Upper lobe of right lung (tissue), 1 donor: ENCODE measurements around the gene IL21R. TPM values are rescaled to one million over a fixed set of nuclear protein-coding genes. Genes with fewer than 3 reads are reported as not detected.

Experiments
- ATAC-seq: fragments of 200-7000 bp; cut with Tn5 transposase; one replicate; pipeline ENCODE4 v1.9.1; 2020; ENCODE audit warnings: mild to moderate bottlenecking, moderate library complexity
- DNase-seq: peaks from one replicate; pipeline ENCODE4 v3.0.0-alpha.2; 2020
- H3K27ac ChIP-seq: fragments of 200-600 bp; one replicate; pipeline ENCODE4 v1.8.0; 2022
- H3K27me3 ChIP-seq: fragments of 200-600 bp; one replicate; pipeline ENCODE4 v1.8.0; 2022; ENCODE audit warnings: mild to moderate bottlenecking
- H3K36me3 ChIP-seq: fragments of 200-600 bp; one replicate; pipeline ENCODE4 v1.8.0; 2022
- H3K4me1 ChIP-seq: fragments of 200-600 bp; one replicate; pipeline ENCODE4 v1.8.0; 2022
- H3K4me3 ChIP-seq: fragments of 200-600 bp; one replicate; pipeline ENCODE4 v1.8.0; 2022; ENCODE audit warnings: mild to moderate bottlenecking
- H3K9me3 ChIP-seq: fragments of 200-600 bp; one replicate; pipeline ENCODE4 v1.8.0; 2022
- intact Hi-C: fragments of 100-400 bp; cut with DNase I; formaldehyde crosslinking; loops from one replicate; pipeline ENCODE4 v1.11.0; 2022
- long read RNA-seq: library from polyadenylated mRNA; unstranded; transcript quantifications from one replicate; pipeline ENCODE4 v2.0.0, GENCODE V29; 2021
- total RNA-seq: library from RNA; stranded (reverse); fragmentation: NEBNext Ultra II Directional; extraction: Animal tissue kit (Norgen Biotek cat#: 25700); gene quantifications from one replicate; pipeline ENCODE4 v1.2.1, GENCODE V29; 2021
- TF ChIP-seq, protein P1 (sequence below): fragments of 200-600 bp; IDR thresholded peaks from one replicate; pipeline ENCODE4 v1.8.0; 2022; ENCODE audit warnings: antibody characterized with exemption
- donor health status: DM: no; HTN: yes; CAD: no; lungs with severe emphysema.

Gene IL21R
- total RNA-seq, result 3.9 TPM
- long read RNA-seq, full-length matches to known transcripts, result 7 of 14 reads
- long read RNA-seq, partial matches to known transcripts, result 3 of 14 reads
- long read RNA-seq, other reads (novel, unspliced or antisense), result 4 of 14 reads

DNA sequence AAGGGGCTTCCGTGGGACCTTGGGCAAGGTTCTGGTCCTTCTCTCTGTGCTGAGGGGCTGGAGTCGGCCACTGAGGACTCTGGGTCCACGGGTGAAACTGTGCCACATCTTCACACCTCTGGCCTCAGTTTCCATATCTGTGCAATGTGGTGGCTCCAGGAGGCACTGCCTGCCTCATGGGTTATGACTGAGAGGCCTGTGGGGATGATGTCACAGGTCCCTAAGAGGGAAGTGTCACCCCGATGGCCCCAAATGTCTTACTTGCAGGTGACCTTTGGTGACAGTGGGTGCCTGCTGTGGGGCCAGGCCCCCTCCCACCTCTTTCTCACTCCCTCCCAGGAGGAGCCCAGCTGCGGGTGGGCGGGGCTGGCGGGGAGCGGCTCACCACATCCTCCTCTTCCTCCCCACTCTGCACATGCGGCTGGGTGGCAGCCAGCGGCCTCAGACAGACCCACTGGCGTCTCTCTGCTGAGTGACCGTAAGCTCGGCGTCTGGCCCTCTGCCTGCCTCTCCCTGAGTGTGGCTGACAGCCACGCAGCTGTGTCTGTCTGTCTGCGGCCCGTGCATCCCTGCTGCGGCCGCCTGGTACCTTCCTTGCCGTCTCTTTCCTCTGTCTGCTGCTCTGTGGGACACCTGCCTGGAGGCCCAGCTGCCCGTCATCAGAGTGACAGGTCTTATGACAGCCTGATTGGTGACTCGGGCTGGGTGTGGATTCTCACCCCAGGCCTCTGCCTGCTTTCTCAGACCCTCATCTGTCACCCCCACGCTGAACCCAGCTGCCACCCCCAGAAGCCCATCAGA lies at the start of gene IL21R:
Gene IL21R, plus strand, starts transcription at position 407 of the 801 bp plus-strand sequence. CDS start 27,898 bp downstream, outside the sequence.
- Histone ChIP-seq H3K27ac (peak within 1 kb of the TSS; percentile 11), H3K4me1 (peaks cover 17% of the 10 kb centered on the region), H3K36me3 (no peaks in the 10 kb centered on the region), H3K9me3 (no peaks in the 10 kb centered on the region), H3K27me3 (no peaks in the 10 kb centered on the region), H3K4me3 (peak within 1 kb of the TSS; percentile 31)
- DNase-seq (peak; percentile 88), ATAC-seq (peak; percentile 89)
- intact Hi-C loops, result no loop called here
- TF ChIP-seq, protein P1, sequence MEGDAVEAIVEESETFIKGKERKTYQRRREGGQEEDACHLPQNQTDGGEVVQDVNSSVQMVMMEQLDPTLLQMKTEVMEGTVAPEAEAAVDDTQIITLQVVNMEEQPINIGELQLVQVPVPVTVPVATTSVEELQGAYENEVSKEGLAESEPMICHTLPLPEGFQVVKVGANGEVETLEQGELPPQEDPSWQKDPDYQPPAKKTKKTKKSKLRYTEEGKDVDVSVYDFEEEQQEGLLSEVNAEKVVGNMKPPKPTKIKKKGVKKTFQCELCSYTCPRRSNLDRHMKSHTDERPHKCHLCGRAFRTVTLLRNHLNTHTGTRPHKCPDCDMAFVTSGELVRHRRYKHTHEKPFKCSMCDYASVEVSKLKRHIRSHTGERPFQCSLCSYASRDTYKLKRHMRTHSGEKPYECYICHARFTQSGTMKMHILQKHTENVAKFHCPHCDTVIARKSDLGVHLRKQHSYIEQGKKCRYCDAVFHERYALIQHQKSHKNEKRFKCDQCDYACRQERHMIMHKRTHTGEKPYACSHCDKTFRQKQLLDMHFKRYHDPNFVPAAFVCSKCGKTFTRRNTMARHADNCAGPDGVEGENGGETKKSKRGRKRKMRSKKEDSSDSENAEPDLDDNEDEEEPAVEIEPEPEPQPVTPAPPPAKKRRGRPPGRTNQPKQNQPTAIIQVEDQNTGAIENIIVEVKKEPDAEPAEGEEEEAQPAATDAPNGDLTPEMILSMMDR, result no peak

DNA sequence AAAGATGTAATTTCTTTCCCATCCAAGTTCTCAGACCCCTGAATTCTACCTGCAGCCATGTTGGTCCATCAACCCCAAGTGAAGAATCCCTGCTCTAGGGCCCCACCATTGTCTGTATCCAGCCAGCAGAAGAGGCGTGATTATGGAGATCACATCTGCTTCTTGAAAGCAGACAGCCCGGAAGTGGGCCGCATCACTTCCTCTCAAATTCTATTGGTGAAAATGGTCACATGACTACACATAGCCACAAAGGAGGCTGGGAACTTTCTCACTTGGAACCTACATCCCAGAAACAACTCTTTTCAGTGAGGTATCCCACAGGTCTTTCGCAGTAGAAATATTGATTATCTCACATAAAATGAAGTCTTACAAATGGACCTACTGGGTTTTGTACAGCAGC lies 48.1 kb upstream of the IL21R start:
- TF ChIP-seq, protein P1, result no peak
- no peak for DNase-seq
- Histone ChIP-seq H3K4me1 (peaks cover 1% of the 10 kb centered on the region), H3K27me3 (no peaks in the 10 kb centered on the region), H3K36me3 (peaks cover 99% of the 10 kb centered on the region), H3K4me3 (no peak overlapping the region), H3K9me3 (no peaks in the 10 kb centered on the region), H3K27ac (no peak overlapping the region)
- intact Hi-C loops, result no loop called here
- no peak for ATAC-seq

DNA sequence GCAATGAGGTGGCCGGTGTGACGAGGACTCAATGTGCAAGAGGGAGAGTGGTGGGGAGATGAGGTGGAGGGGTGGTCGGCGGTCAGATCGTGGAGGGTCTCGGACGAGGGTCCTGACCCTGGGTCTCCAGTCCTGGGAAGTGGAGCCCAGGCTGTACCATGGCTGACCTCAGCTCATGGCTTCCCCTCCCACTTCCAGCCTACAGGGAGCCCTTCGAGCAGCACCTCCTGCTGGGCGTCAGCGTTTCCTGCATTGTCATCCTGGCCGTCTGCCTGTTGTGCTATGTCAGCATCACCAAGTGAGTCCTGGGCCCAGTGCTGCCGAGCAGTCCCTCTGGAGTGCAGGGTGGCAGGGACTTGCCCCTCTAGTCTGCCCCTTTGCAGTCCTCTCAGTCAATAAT lies 46.4 kb upstream of the IL21R start:
- peaks cover 95% of the 10 kb centered on the region for H3K36me3 ChIP-seq
- DNase-seq, result peak; percentile 75

DNA sequence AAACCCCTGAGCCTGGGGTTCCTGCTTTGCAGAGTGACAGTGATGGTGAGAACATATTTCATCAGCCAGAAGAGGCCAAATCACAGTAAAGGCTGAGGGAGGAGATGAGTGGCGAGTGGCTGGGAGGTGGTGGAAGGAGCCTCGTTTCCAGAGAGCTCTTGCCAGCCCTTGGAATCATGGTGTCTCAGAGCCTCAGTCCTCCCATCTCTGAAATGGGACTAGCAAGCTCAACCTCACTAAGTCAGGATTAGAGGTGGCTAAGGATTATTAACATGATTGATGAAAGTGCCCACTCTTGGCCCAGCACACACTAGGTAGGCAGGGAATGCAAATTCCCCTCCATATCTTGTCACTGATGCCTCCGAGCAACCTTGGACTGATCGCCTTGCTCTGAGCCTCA lies 45.2 kb upstream of the IL21R start:
- no peak for DNase-seq
- Histone ChIP-seq H3K4me1 (peaks cover 4% of the 10 kb centered on the region), H3K4me3 (no peak overlapping the region), H3K27ac (no peak overlapping the region), H3K27me3 (no peaks in the 10 kb centered on the region), H3K36me3 (peaks cover 96% of the 10 kb centered on the region), H3K9me3 (no peaks in the 10 kb centered on the region)
- ATAC-seq, result no peak
- intact Hi-C loops, result no loop called here
- TF ChIP-seq, protein P1, result no peak

More for the DNA sequence above, 46.4 kb upstream of the IL21R start:
- Histone ChIP-seq H3K27me3 (no peaks in the 10 kb centered on the region), H3K4me3 (no peak overlapping the region), H3K27ac (no peak overlapping the region), H3K9me3 (no peaks in the 10 kb centered on the region), H3K4me1 (peaks cover 4% of the 10 kb centered on the region)
- intact Hi-C loops, result no loop called here
- ATAC-seq, result peak; percentile 82
- TF ChIP-seq, protein P1, result peak; percentile 47

DNA sequence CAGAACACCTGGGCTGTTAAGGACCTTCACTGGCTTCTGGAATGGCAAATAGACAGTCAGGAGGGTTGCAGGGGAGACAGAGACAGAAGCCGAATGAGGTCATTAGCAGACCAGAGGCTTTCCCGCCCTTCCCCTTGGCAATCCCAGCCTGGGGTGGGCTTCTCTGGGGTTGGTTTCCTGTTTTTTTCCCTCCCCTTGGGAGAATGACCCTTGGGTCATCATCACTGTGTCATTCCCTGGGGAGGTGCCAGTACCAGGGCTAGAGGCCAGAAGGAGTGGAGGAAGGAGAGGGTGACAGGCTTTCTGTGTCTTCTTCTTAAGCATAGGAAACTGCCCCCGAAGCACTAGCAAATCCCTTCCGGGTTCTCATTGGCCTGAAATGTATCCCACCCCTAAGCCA lies 42.9 kb upstream of the IL21R start:
- no peaks in the 10 kb centered on the region for H3K27me3 ChIP-seq
- H3K4me3 ChIP-seq, result no peak overlapping the region
- ATAC-seq (no peak), DNase-seq (no peak)
- TF ChIP-seq, protein P1, result no peak
- peaks cover 4% of the 10 kb centered on the region for H3K4me1 ChIP-seq
- intact Hi-C loops, result loop anchor here (2.0 kb wide), 1 partner anchor 22 kb away; no protein-coding TSS in a partner anchor
- H3K27ac ChIP-seq, result peak overlapping the region; percentile 30
- no peaks in the 10 kb centered on the region for H3K9me3 ChIP-seq
- peaks cover 95% of the 10 kb centered on the region for H3K36me3 ChIP-seq
